HL-60 (cell line): ENCODE data around the gene ID2.

Experiments
- DNase-seq, 2 experiments: peaks; one replicate each; pipeline ENCODE4 v3.0.0-alpha.2; 2010 to 2020; ENCODE audit warnings: low read depth in 1 of 2, low spot score in 1 of 2
- H3K27ac ChIP-seq: fragments of 250-450 bp; sonication (Bioruptor Pico); replicated peaks from 2 replicates; pipeline ENCODE4 v1.5.1; 2020; ENCODE audit warnings: mild to moderate bottlenecking, moderate library complexity
- H3K27me3 ChIP-seq: fragments of 250-450 bp; sonication (Bioruptor Pico); 2 replicates; pipeline ENCODE4 v1.5.1; 2021; ENCODE audit warnings: mild to moderate bottlenecking, moderate library complexity; ENCODE audit not compliant: insufficient read depth, poor library complexity, severe bottlenecking
- H3K4me3 ChIP-seq: replicated peaks from 2 replicates; pipeline ENCODE4 v1.5.1; 2011; ENCODE audit warnings: mild to moderate bottlenecking, control low read depth, low read length; ENCODE audit not compliant: insufficient read depth
- CTCF ChIP-seq: IDR thresholded peaks from one replicate; pipeline ENCODE4 v1.5.1; 2011; ENCODE audit warnings: low read length, control low read depth, inconsistent platforms; ENCODE audit not compliant: insufficient read depth
- GABPA ChIP-seq: IDR thresholded peaks from 2 replicates; pipeline ENCODE4 v1.6.1; 2012; ENCODE audit warnings: low read depth
- POLR2AphosphoS5 ChIP-seq: IDR thresholded peaks from 2 replicates; pipeline ENCODE4 v1.6.1; 2012; ENCODE audit warnings: low read depth
- REST ChIP-seq: IDR thresholded peaks from 2 replicates; pipeline ENCODE4 v1.6.1; 2012; ENCODE audit warnings: low read depth; ENCODE audit not compliant: insufficient replicate concordance
- SPI1 ChIP-seq: IDR thresholded peaks from 2 replicates; pipeline ENCODE4 v1.6.1; 2012; ENCODE audit warnings: low read depth, mild to moderate bottlenecking, borderline replicate concordance

Gene ID2

DNA sequence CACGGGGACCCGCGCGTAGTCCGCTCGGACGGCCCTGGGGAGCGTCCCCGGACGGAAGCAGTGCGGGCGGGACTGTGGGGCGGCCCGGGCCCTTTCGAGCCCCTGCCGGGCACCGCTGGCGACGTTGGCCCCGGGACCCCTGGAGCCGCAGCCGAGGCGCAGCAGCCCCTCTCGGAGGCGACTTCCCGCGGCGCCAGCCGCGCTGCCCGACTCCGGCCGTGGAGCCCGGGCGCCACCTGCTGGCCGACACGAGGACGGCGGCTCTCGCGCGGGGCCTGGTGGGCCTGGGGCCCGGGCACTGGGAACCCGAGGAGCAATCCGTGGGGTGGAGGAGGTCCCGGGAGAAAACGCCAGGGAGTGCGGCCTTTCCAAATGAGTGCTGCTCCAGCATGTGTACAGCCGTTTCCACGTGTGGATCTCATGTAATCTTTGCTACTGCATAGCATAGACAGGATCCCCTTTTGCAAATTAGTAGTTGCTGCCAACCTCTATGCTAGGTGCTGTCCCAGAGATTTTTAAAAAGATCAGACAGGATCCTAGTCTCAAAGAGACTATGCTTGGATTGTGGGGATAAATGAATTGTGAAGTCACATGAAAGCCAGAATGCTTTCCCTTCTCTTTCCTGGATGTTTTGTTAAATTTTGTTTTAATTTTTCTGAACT is 4.0 kb downstream of the ID2 start:
- DNase-seq, result peak; percentile 28 to 59
- peak; percentile 40 for TF ChIP-seq CTCF
- no peak for TF ChIP-seq SPI1
- TF ChIP-seq POLR2AphosphoS5, result no peak
- H3K27ac ChIP-seq, result peak overlapping the region; percentile 67

GRCh38 chr2:8691859-8692437 is 10.1 kb downstream of the ID2 start:
- no peak overlapping the region for H3K27ac ChIP-seq
- no peak overlapping the region for H3K4me3 ChIP-seq
- no peak for DNase-seq
- H3K27me3 ChIP-seq, result no peaks in the 10 kb centered on the region
- TF ChIP-seq GABPA, result no peak
- TF ChIP-seq SPI1, result no peak
- TF ChIP-seq CTCF, result no peak
- no peak for TF ChIP-seq POLR2AphosphoS5
- TF ChIP-seq REST, result no peak

More for the DNA sequence above, 4.0 kb downstream of the ID2 start:
- Histone ChIP-seq H3K4me3 (peak overlapping the region; percentile 90), H3K27me3 (no peaks in the 10 kb centered on the region)

DNA sequence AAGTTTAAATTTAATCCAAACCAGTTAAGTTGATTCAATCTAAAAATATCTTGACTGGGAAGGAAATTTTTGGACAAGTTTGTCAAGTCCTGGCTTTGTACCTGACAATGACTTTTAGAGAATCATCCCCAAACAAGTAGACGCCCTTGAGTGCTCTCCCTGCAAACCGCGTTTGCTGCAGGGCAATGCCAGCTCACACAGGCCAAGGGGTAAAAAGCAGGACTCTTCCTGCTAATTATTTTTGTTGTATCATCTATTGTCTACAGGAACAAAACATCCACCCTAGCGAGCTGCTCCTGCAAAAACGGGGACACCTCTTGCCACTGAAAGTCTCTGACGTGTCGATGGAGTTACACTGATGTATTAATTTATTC is 10.9 kb downstream of the ID2 start:
- TF ChIP-seq POLR2AphosphoS5 (no peak), GABPA (no peak), REST (no peak), SPI1 (no peak), CTCF (no peak)
- Histone ChIP-seq H3K27me3 (no peaks in the 10 kb centered on the region), H3K4me3 (no peak overlapping the region), H3K27ac (no peak overlapping the region)
- DNase-seq, result no peak
